HL-60 (cell line): Measurements from ENCODE around the gene TMEFF1.

ENCODE experiments used
- POLR2AphosphoS5 ChIP-seq: IDR thresholded peaks from 2 replicates; pipeline ENCODE4 v1.6.1; 2012; ENCODE audit warnings: low read depth
- TF ChIP-seq, protein P1 (sequence below): IDR thresholded peaks from one replicate; pipeline ENCODE4 v1.5.1; 2011; ENCODE audit warnings: low read length, control low read depth, inconsistent platforms; ENCODE audit not compliant: insufficient read depth

DNA sequence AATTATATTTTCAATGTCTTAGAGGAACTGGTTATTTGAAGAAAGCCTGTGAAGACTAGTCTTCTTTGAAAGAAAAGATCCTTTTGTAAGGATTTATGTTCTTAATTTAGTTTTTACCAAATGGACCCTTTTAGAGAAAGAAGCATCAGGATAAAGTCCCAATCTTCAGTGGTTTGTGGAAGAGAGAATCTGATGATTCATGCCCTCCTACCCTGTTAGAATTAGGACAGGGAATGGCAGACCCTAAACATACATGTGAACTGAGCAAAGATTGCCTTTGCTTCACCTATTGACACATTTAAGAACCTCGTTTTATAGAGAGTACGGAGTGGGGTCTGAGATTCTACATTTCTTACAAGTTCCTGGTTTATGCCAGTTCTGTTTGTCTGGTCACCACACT is 20.1 kb upstream of the TMEFF1 start:
- TF ChIP-seq, protein P1, sequence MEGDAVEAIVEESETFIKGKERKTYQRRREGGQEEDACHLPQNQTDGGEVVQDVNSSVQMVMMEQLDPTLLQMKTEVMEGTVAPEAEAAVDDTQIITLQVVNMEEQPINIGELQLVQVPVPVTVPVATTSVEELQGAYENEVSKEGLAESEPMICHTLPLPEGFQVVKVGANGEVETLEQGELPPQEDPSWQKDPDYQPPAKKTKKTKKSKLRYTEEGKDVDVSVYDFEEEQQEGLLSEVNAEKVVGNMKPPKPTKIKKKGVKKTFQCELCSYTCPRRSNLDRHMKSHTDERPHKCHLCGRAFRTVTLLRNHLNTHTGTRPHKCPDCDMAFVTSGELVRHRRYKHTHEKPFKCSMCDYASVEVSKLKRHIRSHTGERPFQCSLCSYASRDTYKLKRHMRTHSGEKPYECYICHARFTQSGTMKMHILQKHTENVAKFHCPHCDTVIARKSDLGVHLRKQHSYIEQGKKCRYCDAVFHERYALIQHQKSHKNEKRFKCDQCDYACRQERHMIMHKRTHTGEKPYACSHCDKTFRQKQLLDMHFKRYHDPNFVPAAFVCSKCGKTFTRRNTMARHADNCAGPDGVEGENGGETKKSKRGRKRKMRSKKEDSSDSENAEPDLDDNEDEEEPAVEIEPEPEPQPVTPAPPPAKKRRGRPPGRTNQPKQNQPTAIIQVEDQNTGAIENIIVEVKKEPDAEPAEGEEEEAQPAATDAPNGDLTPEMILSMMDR = no peak
- no peak for TF ChIP-seq POLR2AphosphoS5
